ENCODE data around the gene USP54. TPM values are rescaled to one million over a fixed set of nuclear protein-coding genes. Genes with fewer than 3 reads are reported as not detected.

The USP54 gene
- total and polyA plus RNA-seq, 9 of the 15 experiments (the other 6 are each of a cell fraction or from before 2014, with no cell fraction given) = 3.8 to 40.1 (median 16.9) TPM

GRCh38 chr10:73495226-73495883 lies 95.8 kb downstream of the USP54 start (continued):
- TF ChIP-seq, protein P1, sequence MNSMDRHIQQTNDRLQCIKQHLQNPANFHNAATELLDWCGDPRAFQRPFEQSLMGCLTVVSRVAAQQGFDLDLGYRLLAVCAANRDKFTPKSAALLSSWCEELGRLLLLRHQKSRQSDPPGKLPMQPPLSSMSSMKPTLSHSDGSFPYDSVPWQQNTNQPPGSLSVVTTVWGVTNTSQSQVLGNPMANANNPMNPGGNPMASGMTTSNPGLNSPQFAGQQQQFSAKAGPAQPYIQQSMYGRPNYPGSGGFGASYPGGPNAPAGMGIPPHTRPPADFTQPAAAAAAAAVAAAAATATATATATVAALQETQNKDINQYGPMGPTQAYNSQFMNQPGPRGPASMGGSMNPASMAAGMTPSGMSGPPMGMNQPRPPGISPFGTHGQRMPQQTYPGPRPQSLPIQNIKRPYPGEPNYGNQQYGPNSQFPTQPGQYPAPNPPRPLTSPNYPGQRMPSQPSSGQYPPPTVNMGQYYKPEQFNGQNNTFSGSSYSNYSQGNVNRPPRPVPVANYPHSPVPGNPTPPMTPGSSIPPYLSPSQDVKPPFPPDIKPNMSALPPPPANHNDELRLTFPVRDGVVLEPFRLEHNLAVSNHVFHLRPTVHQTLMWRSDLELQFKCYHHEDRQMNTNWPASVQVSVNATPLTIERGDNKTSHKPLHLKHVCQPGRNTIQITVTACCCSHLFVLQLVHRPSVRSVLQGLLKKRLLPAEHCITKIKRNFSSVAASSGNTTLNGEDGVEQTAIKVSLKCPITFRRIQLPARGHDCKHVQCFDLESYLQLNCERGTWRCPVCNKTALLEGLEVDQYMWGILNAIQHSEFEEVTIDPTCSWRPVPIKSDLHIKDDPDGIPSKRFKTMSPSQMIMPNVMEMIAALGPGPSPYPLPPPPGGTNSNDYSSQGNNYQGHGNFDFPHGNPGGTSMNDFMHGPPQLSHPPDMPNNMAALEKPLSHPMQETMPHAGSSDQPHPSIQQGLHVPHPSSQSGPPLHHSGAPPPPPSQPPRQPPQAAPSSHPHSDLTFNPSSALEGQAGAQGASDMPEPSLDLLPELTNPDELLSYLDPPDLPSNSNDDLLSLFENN (IDR thresholded peaks at IDR 0.05; ENCODE audit: low read depth in 2 of 2, low read length in 2 of 2) = 0 out of 4 replicates have a peak, but pooled peaks of 1 of the 2 experiments have one; percentile 14
- TF ChIP-seq HSF4 (CRISPR knock-in tag; IDR thresholded peaks at IDR 0.05; ENCODE audit: borderline replicate concordance) (no peak), NR4A1 (CRISPR knock-in tag; IDR thresholded peaks at IDR 0.05) (peak; percentile 9; the same call in 1 of the 2 replicates), NR4A1 (tag; IDR thresholded peaks at IDR 0.05) (no peak), CAMTA2 (CRISPR knock-in tag; conservative IDR thresholded peaks at IDR 0.05) (peak; percentile 90), LCOR (CRISPR knock-in tag; IDR thresholded peaks at IDR 0.05) (peak; percentile 95)
- TF ChIP-seq, protein P2, sequence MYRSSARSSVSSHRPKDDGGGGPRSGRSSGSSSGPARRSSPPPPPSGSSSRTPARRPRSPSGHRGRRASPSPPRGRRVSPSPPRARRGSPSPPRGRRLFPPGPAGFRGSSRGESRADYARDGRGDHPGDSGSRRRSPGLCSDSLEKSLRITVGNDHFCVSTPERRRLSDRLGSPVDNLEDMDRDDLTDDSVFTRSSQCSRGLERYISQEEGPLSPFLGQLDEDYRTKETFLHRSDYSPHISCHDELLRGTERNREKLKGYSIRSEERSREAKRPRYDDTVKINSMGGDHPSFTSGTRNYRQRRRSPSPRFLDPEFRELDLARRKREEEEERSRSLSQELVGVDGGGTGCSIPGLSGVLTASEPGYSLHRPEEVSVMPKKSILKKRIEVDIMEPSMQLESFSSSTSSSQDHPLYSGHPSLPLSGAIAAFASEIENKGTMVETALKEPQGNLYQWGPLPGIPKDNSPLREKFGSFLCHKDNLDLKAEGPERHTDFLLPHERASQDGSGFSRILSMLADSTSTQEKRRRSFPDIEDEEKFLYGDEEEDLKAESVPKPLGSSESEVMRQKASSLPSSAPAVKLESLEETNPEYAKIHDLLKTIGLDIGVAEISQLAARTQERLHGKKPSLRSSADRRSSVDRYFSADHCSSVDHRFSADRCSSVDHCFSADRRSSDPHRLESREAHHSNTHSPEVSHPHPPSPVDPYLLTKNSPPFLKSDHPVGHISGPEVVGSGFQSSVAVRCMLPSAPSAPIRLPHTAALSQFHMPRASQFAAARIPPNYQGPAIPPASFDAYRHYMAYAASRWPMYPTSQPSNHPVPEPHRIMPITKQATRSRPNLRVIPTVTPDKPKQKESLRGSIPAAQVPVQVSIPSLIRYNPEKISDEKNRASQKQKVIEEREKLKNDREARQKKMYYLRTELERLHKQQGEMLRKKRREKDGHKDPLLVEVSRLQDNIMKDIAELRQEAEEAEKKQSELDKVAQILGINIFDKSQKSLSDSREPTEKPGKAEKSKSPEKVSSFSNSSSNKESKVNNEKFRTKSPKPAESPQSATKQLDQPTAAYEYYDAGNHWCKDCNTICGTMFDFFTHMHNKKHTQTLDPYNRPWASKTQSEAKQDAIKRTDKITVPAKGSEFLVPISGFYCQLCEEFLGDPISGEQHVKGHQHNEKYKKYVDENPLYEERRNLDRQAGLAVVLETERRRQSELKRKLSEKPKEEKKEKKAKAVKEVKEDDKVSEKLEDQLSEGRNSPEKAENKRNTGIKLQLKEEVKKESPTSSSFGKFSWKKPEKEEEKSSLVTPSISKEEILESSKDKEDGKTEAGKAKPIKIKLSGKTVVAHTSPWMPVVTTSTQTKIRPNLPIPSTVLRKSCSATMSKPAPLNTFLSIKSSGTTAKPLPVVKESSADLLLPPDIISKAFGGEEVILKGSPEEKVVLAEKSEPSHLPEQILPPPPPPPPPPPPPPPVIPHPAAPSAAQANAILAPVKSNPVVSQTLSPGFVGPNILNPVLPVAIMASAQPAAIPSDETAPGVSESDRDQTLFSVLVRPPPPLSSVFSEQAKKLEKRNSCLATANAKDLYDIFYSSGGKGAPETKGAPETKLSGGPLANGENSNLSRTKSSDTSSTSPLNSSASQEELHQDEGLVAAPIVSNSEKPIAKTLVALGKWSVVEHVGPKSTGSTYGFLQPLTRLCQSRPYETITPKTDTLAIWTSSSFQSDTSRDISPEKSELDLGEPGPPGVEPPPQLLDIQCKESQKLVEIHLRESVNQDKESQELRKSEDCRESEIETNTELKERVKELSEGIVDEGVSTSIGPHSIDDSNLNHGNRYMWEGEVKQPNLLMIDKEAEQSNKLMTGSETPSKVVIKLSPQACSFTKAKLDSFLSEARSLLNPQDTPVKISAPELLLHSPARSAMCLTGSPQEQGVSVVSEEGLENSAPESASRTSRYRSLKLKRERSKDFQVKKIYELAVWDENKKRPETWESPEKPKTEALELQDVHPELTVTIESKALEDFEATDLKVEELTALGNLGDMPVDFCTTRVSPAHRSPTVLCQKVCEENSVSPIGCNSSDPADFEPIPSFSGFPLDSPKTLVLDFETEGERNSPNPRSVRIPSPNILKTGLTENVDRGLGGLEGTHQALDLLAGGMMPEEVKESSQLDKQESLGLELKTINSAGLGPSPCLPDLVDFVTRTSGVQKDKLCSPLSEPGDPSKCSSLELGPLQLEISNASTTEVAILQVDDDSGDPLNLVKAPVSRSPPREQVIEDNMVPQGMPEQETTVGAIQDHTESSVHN (IDR thresholded peaks at IDR 0.05; ENCODE audit: borderline replicate concordance in 1 of 2, low read depth in 1 of 2) = no peak
- TF ChIP-seq, protein P3, sequence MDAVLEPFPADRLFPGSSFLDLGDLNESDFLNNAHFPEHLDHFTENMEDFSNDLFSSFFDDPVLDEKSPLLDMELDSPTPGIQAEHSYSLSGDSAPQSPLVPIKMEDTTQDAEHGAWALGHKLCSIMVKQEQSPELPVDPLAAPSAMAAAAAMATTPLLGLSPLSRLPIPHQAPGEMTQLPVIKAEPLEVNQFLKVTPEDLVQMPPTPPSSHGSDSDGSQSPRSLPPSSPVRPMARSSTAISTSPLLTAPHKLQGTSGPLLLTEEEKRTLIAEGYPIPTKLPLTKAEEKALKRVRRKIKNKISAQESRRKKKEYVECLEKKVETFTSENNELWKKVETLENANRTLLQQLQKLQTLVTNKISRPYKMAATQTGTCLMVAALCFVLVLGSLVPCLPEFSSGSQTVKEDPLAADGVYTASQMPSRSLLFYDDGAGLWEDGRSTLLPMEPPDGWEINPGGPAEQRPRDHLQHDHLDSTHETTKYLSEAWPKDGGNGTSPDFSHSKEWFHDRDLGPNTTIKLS (IDR thresholded peaks at IDR 0.05; ENCODE audit: borderline replicate concordance, low read depth) = peak; percentile 80; the same call in 1 of the 2 replicates
- TF ChIP-seq, protein P4, sequence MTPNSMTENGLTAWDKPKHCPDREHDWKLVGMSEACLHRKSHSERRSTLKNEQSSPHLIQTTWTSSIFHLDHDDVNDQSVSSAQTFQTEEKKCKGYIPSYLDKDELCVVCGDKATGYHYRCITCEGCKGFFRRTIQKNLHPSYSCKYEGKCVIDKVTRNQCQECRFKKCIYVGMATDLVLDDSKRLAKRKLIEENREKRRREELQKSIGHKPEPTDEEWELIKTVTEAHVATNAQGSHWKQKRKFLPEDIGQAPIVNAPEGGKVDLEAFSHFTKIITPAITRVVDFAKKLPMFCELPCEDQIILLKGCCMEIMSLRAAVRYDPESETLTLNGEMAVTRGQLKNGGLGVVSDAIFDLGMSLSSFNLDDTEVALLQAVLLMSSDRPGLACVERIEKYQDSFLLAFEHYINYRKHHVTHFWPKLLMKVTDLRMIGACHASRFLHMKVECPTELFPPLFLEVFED (CRISPR knock-in tag; conservative IDR thresholded peaks at IDR 0.05) = no peak
- TF ChIP-seq, protein P5, sequence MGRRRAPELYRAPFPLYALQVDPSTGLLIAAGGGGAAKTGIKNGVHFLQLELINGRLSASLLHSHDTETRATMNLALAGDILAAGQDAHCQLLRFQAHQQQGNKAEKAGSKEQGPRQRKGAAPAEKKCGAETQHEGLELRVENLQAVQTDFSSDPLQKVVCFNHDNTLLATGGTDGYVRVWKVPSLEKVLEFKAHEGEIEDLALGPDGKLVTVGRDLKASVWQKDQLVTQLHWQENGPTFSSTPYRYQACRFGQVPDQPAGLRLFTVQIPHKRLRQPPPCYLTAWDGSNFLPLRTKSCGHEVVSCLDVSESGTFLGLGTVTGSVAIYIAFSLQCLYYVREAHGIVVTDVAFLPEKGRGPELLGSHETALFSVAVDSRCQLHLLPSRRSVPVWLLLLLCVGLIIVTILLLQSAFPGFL (CRISPR knock-in tag; IDR thresholded peaks at IDR 0.05) = peak; percentile 96; the same call in 1 of the 2 replicates

Data from K562 (cell line).